Measurements from ENCODE around the gene PHYKPL. TPM values are rescaled to one million over a fixed set of nuclear protein-coding genes. Genes with fewer than 3 reads are reported as not detected.

Gene PHYKPL
- total and polyA plus RNA-seq, 8 donors: 22.9 to 262 (median 44.4) TPM

DNA sequence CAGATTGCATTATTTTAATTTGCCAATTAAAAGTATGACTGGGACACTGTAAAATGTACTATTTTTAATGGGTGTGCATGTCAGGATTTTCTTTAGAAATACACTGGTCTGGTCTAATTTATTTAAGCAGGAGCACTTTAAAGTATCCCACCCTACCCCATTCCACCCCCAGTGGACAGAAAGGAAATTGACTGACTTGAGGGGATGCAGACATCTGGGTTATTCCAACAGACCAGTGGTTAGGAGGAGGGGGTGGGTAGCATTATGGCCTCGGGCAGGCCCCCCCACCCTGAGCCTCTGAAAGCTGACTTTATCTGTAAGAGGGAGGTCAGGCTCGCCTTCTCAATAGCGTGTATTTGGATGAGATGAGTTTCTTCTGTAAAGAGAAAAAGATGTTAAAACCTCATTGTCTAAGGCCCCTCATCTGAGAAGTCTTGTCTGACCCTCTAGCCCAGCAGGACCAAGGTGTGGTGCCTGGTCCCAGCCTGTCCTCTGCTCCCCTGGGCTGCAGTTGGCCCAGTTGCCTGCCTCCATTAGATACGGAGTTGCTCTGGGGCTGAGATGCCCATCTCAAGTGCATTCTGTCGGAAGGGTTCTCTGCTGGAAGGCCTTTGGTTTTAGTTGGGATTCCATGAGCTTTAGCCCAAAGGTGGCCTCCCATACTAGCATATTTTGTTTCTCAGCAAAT is 23.9 kb downstream of the PHYKPL start:
- DNase-seq: no peak
- Histone ChIP-seq H3K36me3 (peaks cover 71 to 75% (median 73%) of the 10 kb centered on the region in 4 donors), H3K9me3 (no peaks in the 10 kb centered on the region), H3K4me1 (peaks cover 31 to 67% (median 61%) of the 10 kb centered on the region in 4 donors), H3K27me3 (no peaks in the 10 kb centered on the region), H3K4me3 (no peak overlapping the region), H3K27ac (peak overlapping the region; percentile 18 to 96 (median 37))
- 63 to 73% (median 71%) methylated on average over 5 of the region's 5 CpGs for WGBS, 5 donors
- intact Hi-C loops (cut with DNase I; ENCODE audit: low total_unique reads): no loop called here
- TF ChIP-seq POLR2A (IDR thresholded peaks at IDR 0.05) (no peak), POLR2AphosphoS5 (IDR thresholded peaks at IDR 0.05) (no peak)

DNA sequence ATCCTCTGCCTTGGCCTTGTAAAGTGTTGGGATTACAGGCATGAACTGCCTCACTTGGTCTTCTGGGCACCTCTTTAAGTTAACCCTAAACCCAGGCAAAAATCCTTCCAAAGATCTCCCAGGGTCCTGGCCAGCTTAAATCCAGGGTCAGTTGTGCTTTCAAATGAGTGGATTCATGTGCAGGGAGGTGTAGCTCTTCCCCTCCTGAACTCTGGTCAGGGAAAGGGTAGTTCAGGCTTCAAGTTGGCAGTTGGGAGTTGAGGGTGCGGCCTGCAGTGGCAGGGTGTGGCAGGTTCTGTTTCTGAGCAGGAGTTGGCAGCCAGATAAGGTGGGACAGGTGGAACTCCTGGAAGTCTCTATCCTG is 24.7 kb downstream of the PHYKPL start:
- intact Hi-C loops (cut with DNase I; ENCODE audit: low total_unique reads): no loop called here
- no peaks in the 10 kb centered on the region for H3K27me3 ChIP-seq
- peaks cover 28 to 62% (median 55%) of the 10 kb centered on the region in 4 donors for H3K4me1 ChIP-seq

DNA sequence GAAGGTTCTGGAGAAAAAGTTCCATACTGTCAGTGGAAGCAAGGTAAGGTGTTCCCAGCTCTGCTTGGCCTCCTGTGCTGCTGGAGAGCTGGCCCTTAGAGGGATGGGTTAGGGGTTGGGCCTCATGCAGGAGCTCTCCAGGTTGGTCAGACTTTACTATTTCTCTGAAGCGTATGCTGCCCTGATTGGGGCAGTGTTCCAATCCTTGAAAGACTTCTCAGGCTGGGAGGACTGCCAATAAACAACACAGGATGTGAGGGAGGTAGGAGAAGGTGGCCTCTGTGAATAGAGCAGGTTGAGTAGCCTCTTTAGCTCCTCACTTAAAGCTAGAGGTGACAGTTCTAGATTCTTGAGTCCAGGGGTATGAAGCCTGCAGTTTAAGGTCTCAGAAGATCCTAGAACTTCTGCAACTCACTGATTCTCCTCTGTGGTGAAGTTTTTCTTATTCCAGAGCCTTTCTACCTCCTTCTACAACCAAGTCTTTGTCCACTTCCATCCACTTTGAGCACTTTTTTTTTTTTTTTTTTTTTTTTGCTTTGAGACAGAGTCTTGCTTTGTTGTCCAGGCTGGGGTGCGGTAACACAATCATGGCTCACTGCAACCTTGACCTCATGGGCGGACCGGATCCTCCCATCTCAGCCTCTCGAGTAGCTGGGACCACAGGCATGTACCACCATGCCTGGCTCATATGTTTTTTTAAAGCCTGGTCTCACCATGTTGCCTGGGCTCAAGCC is 25.3 kb downstream of the PHYKPL start:
- peaks cover 59 to 61% (median 60%) of the 10 kb centered on the region in 4 donors for H3K36me3 ChIP-seq
- H3K27me3 ChIP-seq: no peaks in the 10 kb centered on the region
- H3K4me3 ChIP-seq: peak overlapping the region in 2 of 4 donors; percentile 82 to 94
- peak; percentile 48 to 81 for DNase-seq
- intact Hi-C loops (cut with DNase I; ENCODE audit: low total_unique reads): no loop called here
- H3K9me3 ChIP-seq: no peaks in the 10 kb centered on the region
- H3K27ac ChIP-seq: peak overlapping the region; percentile 28 to 98 (median 94)
- 39 to 60% (median 49%) methylated on average over 5 of the region's 5 CpGs for WGBS, 5 donors
- TF ChIP-seq POLR2A (IDR thresholded peaks at IDR 0.05): no peak
- peak in 2 of 3 donors; percentile 18 to 30 for TF ChIP-seq POLR2AphosphoS5 (IDR thresholded peaks at IDR 0.05)
- peaks cover 27 to 57% (median 49%) of the 10 kb centered on the region in 4 donors for H3K4me1 ChIP-seq

More for the DNA sequence above, 24.7 kb downstream of the PHYKPL start:
- WGBS, 5 donors: 46 to 86% (median 50%) methylated on average over 1 of the region's 1 CpG
- Histone ChIP-seq H3K4me3 (no peak overlapping the region), H3K27ac (peak overlapping the region; percentile 28 to 98 (median 94)), H3K36me3 (peaks cover 65 to 67% (median 65%) of the 10 kb centered on the region in 4 donors), H3K9me3 (no peaks in the 10 kb centered on the region)
- TF ChIP-seq POLR2AphosphoS5 (IDR thresholded peaks at IDR 0.05) (peak in 1 of 3 donors; percentile 37), EP300 (IDR thresholded peaks at IDR 0.05) (no peak)
- peak; percentile 59 to 63 for DNase-seq

DNA sequence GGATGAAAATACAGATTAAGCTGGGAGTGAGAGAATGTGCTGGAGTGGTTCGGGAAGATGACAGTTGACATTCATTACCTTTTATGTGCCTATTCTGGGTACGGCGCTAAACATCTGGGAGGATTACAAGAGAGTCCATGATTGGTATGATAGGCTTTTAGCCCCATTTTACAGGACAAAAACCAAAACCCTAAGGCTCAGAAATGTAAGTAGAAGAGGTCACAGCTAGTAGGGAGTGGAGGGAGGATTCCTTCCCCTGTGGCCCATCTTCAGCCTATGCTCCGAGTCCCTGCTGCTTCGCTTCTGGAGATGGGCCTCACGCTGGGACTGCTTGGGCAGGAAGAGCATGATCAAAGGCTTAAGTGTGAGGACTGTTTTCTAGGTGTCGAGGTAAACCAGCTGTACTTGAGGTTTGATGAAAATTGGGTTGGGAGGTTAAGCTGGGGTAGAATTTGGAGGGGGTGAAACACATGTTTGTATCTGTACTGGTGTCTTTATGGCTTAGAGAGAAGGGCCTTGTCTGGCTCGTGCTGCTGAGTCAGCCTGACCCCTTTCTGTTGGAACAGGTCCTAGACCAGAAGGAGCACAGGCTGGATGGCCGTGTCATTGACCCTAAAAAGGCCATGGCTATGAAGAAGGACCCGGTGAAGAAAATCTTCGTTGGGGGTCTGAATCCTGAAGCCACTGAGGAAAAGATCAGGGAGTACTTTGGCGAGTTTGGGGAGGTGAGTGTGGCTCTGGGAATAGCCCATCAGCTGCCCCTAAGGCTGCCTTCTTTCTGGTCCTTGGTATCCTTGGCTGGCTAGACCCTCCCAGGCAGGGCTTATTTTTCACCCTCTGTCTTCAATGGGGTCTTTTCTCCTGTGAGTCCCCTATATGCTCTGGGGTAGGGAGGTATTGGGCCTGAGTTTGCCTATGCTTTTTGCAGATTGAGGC is 26.2 kb downstream of the PHYKPL start:
- WGBS, 5 donors: 33 to 47% (median 42%) methylated on average over 12 of the region's 12 CpGs
- Histone ChIP-seq H3K4me3 (peak overlapping the region; percentile 82 to 99 (median 96)), H3K36me3 (peaks cover 50 to 52% (median 51%) of the 10 kb centered on the region in 4 donors), H3K4me1 (peaks cover 27 to 53% (median 48%) of the 10 kb centered on the region in 4 donors), H3K9me3 (no peaks in the 10 kb centered on the region), H3K27me3 (no peaks in the 10 kb centered on the region), H3K27ac (peak overlapping the region; percentile 47 to 98 (median 95))
- TF ChIP-seq POLR2AphosphoS5 (IDR thresholded peaks at IDR 0.05) (no peak), EP300 (IDR thresholded peaks at IDR 0.05) (no peak), POLR2A (IDR thresholded peaks at IDR 0.05) (no peak)
- TF ChIP-seq, protein P1, sequence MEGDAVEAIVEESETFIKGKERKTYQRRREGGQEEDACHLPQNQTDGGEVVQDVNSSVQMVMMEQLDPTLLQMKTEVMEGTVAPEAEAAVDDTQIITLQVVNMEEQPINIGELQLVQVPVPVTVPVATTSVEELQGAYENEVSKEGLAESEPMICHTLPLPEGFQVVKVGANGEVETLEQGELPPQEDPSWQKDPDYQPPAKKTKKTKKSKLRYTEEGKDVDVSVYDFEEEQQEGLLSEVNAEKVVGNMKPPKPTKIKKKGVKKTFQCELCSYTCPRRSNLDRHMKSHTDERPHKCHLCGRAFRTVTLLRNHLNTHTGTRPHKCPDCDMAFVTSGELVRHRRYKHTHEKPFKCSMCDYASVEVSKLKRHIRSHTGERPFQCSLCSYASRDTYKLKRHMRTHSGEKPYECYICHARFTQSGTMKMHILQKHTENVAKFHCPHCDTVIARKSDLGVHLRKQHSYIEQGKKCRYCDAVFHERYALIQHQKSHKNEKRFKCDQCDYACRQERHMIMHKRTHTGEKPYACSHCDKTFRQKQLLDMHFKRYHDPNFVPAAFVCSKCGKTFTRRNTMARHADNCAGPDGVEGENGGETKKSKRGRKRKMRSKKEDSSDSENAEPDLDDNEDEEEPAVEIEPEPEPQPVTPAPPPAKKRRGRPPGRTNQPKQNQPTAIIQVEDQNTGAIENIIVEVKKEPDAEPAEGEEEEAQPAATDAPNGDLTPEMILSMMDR (IDR thresholded peaks at IDR 0.05): no peak
- intact Hi-C loops (cut with DNase I; ENCODE audit: low total_unique reads): no loop called here
- no peak for DNase-seq

DNA sequence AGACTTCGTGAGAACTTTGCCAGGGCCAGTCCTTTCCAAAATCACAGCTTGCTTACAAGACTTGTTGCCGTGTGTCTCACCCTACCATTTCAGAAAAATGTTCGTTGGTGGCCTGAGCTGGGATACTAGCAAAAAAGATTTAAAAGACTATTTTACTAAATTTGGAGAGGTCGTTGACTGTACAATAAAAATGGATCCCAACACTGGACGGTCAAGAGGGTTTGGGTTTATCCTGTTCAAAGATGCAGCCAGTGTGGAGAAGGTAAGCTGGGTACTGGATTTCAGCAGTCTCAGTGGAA is 26.9 kb downstream of the PHYKPL start:
- H3K36me3 ChIP-seq: peaks cover 42 to 45% (median 43%) of the 10 kb centered on the region in 4 donors
- WGBS, 5 donors: 3 to 9% (median 4%) methylated on average over 5 of the region's 5 CpGs
- intact Hi-C loops (cut with DNase I; ENCODE audit: low total_unique reads): no loop called here

More for the DNA sequence above, 26.9 kb downstream of the PHYKPL start:
- TF ChIP-seq EP300 (IDR thresholded peaks at IDR 0.05) (no peak), POLR2A (IDR thresholded peaks at IDR 0.05) (no peak), POLR2AphosphoS5 (IDR thresholded peaks at IDR 0.05) (no peak)
- TF ChIP-seq, protein P1 (IDR thresholded peaks at IDR 0.05): no peak
- peak overlapping the region; percentile 94 to 98 (median 96) for H3K27ac ChIP-seq
- H3K4me1 ChIP-seq: peaks cover 27 to 53% (median 48%) of the 10 kb centered on the region in 4 donors
- peak overlapping the region; percentile 82 to 99 (median 96) for H3K4me3 ChIP-seq
- no peaks in the 10 kb centered on the region for H3K9me3 ChIP-seq
- no peaks in the 10 kb centered on the region for H3K27me3 ChIP-seq
- no peak for DNase-seq
